DMS 273 (cell line): ENCODE results near the gene ZNF775.
A peak's percentile ranks its signal among the peaks of the same experiment; 100 is the strongest.

Experiments
- DNase-seq: peaks from one replicate; lab custom pipeline; 2025; ENCODE audit not compliant: unreplicated experiment; lab: John Stamatoyannopoulos, UW

Gene ZNF775

DNA sequence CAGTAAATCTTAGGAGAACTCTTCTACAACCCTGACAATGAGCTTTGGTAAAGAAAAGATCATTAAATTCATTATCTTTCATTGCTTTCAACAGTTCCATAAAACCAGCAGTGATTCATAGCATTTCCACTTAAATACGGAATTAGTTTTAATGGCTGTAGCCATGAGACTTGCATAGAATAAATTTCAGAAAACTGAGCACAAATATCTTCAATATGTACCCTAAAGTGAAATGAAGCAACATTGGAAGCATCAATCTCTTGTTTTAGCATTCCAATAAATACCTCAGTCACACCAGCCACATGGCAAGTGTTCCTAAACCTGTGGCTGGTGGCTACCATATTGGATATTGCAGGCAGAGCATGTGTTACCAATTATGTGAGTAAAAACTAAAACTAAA lies 34.1 kb upstream of the ZNF775 start:
- DNase-seq = no peak

DNA sequence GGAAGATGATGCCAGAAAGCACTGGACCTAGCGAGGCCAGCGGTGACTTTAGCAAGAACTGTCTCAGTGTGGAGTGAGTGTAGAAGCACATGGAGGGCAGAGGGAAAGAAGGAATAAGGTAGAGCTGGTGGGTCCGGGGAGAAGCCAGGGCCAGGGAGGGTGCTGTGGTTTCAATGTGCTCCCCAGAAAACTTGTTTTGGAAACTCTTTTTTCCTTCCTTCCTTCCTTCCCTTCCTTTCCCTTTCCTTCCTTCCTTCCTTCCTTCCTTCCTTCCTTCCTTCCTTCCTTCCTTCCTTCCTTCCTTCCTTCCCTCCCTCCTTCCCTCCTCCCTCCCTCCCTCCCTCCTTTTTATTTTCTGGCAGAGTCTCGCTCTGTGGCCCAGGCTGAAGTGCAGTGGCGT lies 32.2 kb upstream of the ZNF775 start:
- DNase-seq = no peak

DNA sequence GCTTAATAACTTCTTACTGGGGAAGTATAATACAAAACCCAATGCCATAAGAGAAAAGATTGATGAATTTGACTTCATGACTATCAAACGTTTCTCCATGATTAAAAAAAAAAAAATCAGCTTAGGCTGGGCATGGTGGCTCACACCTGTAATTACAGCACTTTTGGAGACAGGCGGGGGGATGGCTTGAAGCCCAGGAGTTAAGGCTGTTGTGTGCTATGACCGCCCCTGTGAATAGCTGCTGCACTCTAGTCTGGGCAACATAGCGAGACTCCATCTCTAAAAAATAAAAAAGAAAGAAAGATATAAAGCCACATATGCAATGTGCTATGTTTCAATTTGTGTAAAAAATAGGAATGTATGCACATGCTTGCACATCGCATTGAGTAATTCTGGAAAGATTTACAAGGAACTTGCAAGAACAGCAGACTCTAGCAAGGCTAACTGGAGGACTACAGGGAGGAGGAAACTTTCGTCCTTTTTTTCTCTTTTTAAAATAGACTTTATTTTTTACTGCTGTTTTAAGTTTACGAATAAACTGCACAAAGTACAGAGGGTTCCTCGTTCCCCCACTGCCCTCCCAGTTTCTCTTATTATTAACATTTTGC lies 27.4 kb upstream of the ZNF775 start:
- DNase-seq = peak; percentile 63

DNA sequence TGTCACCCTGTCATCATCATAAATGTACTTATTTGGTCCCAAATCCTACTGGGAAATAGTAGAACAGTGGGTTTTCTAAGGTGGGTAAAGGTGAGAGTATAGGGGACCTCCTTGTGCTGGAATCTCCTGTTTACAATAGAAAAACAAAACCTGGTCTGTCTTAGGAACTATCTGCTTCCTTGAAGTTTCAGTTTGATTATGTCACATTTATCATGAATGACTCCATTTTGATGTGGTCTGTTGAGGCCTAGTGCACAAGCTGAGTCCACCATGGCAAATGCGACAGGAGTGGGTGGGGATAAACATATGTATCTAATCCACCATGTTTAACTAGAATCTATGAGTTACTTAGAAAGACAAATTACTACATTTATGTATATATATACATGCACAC lies 23.5 kb upstream of the ZNF775 start:
- DNase-seq = no peak

DNA sequence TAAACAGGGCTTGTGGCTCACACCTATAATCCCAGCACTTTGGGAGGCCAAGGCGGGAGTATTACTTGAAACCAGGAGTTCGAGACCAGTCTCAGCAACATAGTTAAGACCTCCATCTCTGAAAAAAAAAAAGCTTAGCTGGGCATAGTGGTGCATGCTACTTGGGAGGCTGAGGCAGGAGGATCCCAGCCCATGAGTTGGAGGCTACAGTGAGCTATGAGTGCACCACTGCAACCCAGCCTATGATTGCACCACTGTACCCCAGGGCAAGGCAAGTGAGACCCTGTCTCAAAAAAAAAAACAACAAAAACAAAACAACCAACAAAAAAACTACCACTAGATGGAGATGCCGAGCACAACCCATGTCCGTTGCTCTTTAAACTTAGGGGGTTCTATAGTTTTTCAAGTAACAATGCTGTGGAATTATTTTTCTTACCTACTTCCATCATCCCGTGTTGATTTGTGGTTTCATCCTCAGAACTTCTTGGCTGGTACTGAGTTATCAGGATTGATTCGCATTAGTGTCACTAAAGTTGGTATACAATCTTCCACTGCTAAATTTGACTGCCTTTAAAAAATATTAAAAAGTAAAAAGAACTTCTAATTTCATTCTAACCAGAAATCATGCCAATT lies 22.7 kb upstream of the ZNF775 start:
- peak; percentile 81 for DNase-seq

DNA sequence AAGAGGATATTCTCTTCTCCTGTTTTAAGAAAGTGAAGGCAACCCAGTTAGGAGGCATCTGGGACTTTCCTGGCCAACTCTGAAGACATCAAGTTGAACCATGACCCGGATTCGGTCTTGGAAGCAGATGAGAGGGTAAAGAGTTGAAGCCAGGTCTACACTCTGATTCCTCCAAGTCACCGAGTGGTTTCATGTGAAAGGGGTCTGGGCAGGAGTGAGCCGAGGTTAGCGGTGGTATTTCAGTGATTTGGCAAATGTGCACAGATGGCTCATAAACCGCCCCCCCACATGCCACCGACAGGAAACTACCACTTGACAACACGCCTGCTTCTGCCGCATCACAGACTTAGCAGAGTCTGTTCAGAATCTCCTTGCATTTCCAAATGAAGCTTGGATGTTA lies 21.9 kb upstream of the ZNF775 start:
- peak; percentile 95 for DNase-seq

DNA sequence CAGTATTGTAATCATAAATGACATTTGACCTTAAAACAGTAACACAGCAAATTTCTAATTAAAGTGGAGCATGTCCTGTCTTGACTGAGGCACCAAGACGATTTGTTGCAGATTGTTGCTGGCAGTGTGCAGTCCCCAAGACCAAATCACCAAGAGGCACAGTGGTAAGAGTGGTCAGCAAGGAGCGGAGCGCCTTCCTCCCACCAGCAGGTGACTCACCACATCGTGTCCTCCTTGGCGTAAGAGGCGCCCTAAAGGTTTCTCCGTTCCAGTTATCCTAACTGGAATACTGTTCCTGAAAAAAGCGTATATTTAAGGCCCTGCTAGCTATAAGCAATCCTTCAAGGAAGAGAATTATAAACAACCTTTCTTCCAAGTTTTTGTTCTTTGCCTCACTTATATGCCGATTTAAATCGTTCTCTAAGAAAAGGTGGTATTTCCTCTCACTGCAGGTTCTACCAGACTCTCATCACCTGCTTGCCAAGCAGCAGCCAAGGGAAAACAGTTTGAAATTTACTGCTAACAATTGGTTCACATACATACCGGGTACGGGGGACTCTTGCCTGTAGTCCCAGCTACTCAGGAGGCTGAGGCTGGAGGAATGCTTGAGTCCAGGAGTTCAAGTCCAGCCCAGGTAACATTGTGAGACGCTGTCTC lies 21.2 kb upstream of the ZNF775 start:
- no peak for DNase-seq

DNA sequence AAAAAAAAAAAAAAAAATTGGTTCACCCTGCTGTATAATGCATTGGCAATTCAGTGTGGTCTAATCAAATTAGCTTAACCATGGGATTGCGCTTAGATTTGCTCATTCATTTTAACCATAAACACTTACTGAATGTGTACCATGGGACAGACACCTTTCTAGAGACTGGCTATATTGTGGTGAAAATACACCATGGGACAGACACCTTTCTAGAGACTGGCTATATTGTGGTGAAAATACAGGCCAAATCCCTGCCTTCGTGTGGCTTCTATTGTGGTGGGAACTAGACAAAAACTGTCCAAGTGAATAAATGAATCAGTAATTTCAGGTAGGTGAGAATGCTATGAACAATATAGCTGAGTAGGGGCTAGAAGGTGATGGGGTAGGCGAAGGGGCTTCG lies 20.7 kb upstream of the ZNF775 start:
- DNase-seq = no peak

DNA sequence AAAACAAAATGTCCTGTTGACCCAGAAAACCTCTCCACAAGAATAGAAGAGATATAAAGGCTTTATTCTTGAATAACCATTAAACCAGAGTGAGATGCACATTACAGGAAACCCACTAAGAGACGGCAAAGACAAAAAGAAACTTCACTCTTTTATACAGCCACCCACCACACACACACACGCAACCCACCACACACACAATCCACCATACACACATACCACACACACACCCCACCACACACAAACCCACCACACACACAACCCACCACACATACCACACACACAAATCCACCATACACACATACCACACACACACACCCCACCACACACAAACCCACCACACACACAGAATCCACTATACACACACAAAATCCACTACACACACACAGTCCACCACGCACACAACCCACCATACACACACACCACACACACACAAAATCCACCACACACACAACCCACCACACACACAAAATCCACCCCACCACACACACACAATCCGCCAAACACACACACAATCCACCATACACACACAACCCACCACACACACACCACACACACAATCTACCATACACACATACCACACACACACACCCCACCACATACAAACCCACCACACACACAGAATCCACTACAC lies 20.0 kb upstream of the ZNF775 start:
- no peak for DNase-seq

DNA sequence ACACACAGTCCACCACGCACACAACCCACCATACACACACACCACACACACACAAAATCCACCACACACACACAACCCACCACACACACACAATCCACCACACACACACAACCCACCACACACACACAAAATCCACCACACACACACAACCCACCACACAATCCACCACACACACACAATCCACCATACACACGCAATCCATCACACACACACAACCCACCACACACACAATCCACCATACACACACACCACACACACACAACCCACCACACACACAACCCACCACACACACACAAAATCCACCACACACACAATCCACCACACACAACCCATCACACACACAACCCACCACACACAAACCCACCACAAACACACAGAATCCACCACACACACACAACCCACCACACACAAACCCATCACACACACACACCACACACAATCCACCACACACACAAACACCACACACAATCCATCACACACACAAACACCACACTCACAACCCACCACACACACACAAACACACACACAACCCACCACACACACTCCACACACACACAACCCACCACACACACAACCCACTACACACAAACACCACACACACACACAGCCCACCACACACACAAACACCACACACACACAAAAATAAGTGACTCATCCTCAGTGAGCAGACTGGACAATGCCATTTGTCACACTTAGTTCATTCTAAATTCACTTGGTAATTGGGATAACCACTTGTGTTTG lies 19.3 kb upstream of the ZNF775 start:
- DNase-seq = no peak

DNA sequence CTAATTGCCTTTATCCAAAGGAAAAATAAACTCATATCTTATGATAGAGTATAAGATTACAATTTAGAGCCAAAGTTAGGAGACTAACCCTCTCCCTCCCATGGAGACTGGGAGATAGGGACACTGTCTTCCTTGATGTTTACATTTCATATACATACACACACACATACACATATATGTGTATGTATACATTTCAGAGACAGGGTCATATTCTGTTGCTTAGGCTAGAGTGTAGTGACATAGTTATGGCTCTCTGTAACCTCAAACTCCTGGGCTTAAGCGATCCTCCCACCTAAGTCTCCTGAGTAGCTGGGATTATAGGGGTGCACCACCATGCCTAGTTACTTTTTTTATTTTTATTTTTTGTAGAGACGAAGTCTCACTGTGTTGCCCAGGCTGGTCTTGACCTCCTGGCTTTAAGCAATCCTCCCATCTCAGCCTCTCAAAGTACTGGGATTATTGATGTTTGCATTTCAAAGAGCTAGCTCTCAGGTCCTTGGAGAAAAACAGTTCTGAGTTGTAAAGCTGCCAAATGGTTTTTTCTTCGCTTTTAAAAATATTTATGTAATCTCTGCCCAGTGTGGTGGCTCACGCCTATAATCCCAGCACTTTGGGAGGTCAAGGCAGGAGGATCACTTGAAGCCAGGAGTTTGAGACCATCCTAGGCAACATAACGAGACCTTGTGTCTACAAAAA lies 18.6 kb upstream of the ZNF775 start:
- no peak for DNase-seq

DNA sequence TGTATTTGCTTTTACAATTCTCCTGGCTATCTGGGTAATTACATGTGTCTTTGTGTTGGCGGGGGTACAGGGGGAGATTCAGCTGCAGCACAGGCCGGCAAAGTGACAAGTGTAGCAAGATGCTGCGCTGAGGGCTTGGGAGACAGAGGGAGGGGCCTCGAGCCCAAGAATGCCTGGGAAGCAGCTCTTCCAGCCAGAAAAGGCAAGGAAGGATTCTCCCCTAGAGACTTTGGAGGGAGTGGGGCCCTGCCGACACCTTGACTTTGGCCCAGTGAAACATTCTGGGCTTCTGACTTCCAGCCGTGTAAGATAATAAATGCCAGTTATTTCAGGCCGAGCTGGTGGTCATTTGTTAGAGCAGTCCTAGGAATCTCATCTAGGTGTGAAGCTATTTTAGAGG lies 17.7 kb upstream of the ZNF775 start:
- DNase-seq = no peak

DNA sequence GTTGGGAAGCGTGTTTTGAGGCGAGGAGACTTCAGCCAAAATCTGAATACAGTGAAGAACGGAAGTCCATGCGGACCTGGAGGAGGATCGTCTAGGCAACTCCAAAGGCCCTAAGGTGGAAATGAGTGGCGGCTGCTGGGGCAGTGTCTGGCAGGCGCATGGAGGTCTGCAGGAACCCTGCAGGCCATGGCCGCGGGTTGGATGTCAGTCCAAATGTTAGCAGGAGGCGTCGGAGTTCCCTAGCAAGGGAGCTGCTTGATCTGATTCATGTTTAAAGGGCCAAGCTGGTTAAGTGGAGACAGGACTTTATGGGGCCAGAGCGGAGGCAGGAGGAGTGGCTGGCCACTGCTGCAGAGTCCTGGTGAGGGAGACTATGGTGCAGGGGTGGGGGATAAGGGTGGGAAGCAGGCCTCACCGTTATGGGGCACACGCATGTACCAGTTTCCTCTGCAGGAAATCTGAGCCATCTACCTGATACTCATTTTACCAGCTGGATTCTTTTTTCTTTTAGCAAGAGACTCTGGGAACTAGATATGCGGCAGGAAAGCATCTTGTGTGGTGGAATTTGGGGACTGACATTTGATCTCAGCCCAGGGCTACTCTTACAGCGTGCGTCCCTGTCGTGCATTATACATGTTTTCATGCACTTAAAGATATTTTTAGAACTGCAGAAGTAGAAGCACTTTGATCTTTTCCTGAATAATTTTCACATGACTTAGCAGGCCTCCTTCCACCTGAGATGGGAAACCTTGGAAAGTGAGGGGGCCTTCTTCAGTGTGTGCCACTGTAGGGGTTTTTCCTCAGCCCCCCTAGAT lies 17.1 kb upstream of the ZNF775 start:
- DNase-seq = no peak

DNA sequence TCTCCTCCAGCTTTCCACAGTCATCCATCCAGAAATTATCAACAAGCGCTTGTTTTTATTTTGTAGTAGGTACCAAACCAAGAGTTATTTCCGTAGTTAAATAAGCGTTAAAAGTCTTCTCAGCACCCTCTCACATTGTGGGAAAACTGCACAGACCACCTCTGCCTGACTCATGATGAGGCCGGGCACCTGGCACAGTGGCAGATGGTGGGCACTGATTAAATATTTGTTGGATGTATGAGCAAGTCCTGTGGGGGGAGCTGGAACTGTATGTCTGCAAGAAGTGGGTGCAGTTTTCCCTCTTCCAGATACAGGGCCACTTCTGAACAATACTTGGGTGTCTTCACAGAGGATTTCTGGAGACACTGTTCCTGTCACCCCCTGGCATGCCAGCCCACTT lies 15.8 kb upstream of the ZNF775 start:
- DNase-seq = peak; percentile 92

DNA sequence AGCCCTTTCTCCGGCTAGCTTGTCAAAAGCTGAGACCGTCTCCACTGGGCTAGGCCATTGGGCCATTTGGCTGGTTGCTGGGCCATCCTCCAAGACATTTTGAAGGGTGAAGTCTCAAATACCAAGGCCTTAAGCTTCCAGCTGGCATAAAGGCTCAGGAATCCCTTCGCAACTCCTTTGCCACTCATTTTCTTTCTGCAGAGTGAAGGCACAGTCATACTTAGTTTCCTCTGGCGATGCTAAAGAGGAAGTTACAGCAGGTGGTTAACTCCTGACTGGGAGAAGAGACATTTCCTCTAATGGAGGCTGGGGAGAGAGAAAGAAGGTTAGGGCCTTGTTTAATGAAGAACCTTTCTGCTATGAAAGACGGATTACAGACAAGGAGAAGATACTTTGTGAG lies 15.3 kb upstream of the ZNF775 start:
- DNase-seq = no peak

DNA sequence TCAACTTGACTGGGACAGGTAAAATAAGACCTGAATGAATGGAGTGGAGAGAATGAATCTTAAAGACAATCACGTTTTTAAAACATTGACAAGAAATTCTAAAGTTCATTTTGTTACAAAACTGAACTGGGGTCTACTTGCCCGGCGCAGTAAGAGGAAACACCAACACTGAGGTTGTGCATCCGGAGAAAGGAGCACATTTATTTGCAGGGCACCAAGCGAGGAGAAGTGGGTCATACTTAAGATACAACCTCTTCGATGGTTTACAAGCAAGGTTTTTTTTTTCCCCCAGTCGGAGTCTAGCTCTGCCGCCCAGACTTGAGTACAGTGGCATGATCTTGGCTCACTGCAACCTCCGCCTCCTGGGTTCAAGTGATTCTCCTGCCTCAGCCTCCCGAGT lies 13.9 kb upstream of the ZNF775 start:
- DNase-seq = no peak

DNA sequence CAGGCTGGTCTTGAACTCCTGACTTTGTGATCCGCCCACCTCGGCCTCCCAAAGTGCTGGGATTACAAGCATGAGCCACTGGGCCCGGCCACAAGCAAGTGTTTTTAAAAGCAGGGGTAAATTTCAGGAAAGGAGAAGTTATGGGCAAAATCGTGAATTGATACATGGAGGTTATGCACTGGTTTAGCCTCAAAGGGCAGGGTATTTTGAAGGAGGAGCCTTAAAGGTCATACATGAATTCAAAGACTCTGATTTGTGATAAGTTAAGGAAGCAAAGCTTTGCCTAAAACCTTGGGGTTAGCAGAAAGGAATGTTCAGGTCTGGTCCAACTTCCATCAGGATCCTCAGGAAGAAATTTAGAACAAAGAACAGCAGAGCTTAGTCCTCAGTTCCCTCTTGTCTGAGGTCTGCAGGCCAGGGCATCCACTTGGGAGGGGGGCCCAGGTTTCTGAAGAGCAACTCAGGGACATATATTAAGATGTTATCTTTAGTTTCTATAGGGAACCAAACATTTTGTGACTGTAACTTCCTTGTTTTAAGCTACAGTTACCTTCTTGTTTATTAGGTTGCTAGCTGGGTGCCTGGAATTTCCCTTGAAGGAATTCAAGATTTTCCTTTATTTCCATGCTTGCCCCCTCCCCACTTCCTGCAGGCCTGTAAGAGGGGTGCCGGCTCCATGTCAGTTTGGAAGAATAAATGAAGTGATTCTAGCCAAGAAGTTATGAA lies 13.3 kb upstream of the ZNF775 start:
- no peak for DNase-seq

DNA sequence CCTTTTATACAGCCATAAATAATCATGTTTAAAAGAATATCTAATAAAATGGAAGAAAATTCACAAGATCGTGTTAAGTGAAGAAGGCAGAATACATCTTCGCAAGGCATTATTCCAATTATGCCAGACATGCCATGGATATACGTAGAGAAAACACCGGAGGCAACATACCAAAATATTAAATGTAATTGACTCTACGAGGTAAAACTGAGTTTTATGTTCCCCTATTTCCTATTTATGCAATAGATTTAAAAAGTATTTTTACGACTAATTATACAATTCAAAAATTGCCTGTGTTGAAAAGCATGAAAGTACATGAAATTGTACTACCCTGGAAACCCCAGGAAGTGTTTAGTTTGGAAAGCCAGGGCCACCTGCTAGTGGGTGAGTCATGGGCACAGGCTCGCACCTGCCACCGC lies 11.4 kb upstream of the ZNF775 start:
- DNase-seq = no peak

DNA sequence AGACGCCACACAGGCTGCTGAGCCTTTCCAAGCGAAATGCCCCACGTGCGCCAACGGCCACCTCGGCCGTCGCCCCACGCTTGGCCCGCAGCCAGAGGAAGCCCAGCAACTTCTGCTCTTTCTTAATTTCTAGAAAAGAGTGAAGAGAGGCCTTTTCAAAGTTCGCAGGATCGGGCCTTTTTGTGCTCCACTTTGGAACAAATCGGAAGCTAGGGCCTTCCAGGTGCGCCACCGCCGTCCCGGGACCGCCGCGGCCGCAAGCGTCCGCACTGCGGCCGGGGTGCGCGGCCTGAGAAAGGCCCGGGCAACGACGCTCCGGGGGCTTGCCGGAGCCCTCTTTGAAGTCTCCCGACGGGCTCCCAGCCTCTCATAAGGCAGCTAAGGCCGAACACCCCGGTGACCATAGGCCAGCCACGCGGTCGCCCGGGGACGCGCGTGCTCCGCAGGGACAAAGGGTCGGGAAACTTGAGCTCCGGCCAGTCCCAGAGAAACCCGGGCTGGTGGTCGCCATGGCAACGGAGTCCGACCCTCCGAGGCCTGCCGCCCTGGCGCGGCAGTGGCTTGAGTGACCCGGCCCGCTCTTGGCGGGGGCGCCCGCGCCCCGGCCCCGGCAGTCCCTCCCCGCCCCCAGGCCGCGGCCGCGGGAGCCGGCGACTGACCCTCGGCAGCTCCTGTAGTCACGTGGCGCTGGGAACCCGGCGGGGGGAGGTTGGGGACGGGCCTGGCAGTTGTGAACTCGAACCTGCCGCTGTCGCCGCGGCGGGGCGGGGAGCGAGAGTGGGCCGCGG lies 10.8 kb upstream of the ZNF775 start, which contains the start of gene REPIN1:
Gene REPIN1 (plus strand): TSS at position 727 of the 788 bp plus-strand sequence. CDS start 890 bp downstream, outside the sequence.
- DNase-seq = peak; percentile 98
